ENCODE data around the gene SLC6A4.

SLC6A4 gene

DNA sequence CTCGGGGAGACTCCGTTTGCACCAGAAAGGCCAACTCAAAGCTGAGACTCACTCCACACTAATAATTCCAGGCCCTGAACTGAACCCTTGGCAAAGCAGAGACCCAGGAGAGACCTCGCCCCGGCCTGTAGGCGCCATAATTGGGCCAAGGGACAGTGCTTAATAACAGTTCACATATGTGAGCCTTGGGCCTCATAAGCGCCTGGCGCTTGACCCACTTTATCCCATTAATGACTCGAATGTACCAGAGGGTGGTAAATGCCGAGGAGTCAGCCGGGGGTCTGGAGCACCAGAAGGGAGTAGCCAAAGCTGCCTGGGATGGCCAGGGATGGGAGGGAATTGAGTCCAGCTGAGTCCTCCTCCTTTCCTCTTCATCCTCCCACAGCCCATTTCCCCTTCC lies 24.6 kb downstream of the SLC6A4 start:
- TF ChIP-seq EZH2 (optimal IDR thresholded peaks at IDR 0.05; ENCODE audit: low read depth, low read length) (no peak), EZH2phosphoT487 (IDR thresholded peaks at IDR 0.05; ENCODE audit: low read length) (no peak)
- TF ChIP-seq, protein P1, sequence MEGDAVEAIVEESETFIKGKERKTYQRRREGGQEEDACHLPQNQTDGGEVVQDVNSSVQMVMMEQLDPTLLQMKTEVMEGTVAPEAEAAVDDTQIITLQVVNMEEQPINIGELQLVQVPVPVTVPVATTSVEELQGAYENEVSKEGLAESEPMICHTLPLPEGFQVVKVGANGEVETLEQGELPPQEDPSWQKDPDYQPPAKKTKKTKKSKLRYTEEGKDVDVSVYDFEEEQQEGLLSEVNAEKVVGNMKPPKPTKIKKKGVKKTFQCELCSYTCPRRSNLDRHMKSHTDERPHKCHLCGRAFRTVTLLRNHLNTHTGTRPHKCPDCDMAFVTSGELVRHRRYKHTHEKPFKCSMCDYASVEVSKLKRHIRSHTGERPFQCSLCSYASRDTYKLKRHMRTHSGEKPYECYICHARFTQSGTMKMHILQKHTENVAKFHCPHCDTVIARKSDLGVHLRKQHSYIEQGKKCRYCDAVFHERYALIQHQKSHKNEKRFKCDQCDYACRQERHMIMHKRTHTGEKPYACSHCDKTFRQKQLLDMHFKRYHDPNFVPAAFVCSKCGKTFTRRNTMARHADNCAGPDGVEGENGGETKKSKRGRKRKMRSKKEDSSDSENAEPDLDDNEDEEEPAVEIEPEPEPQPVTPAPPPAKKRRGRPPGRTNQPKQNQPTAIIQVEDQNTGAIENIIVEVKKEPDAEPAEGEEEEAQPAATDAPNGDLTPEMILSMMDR (IDR thresholded peaks at IDR 0.05; ENCODE audit: low read length) = no peak
- Histone ChIP-seq H3K4me1 (ENCODE audit: low read length) (peaks cover 7% of the 10 kb centered on the region; the same call in 1 of the 2 replicates), H3K27me3 (replicated peaks; ENCODE audit: insufficient read depth, low read length) (no peaks in the 10 kb centered on the region), H3K36me3 (replicated peaks; ENCODE audit: insufficient read depth, low read length) (no peaks in the 10 kb centered on the region), H3K9me2 (replicated peaks; ENCODE audit: insufficient read depth, low read length) (no peaks in the 10 kb centered on the region), H3F3A (ENCODE audit: insufficient read depth, low read length) (no peaks in the 10 kb centered on the region), H3K9ac (ENCODE audit: low read length) (no peak overlapping the region), H3K4me2 (ENCODE audit: low read depth, low read length) (no peak overlapping the region), H3K4me3 (ENCODE audit: low read length) (no peak overlapping the region), H3K9me3 (replicated peaks; ENCODE audit: insufficient read depth, low read length) (no peaks in the 10 kb centered on the region), H2AFZ (ENCODE audit: low read length) (no peak overlapping the region), H4K20me1 (ENCODE audit: insufficient read depth, low read length) (no peaks in the 10 kb centered on the region), H3K27ac (ENCODE audit: low read length) (no peak overlapping the region), H3K79me2 (ENCODE audit: low read length) (no peaks in the 10 kb centered on the region)
- no peak for DNase-seq

DNA sequence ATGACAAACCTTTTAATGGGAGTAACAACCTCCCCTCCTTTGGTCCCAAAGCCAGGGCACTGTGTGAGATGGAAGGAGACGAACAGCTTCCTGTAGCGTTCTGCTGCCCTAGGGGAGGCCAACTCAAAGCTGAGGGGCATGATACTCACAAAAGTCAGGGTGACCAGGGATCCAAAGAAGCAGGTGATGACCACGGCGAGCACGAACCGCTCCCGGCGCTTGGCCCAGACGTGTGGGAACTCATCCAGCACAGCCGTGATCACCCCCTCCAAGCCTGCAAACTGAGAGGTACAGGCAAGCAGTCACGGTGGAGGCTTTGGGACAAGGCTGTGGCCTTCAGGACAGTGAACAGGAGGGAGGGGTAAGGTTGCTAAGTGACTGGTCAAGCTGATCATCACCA lies 25.1 kb downstream of the SLC6A4 start:
- Histone ChIP-seq H4K20me1 (ENCODE audit: insufficient read depth, low read length) (no peaks in the 10 kb centered on the region), H3K4me2 (ENCODE audit: low read depth, low read length) (no peak overlapping the region), H3K79me2 (ENCODE audit: low read length) (no peaks in the 10 kb centered on the region), H3K9me3 (replicated peaks; ENCODE audit: insufficient read depth, low read length) (no peaks in the 10 kb centered on the region), H3K9me2 (replicated peaks; ENCODE audit: insufficient read depth, low read length) (no peaks in the 10 kb centered on the region), H3K4me3 (ENCODE audit: low read length) (no peak overlapping the region), H3F3A (ENCODE audit: insufficient read depth, low read length) (no peaks in the 10 kb centered on the region), H3K9ac (ENCODE audit: low read length) (no peak overlapping the region), H3K4me1 (ENCODE audit: low read length) (peaks cover 7% of the 10 kb centered on the region; the same call in 1 of the 2 replicates), H3K27ac (ENCODE audit: low read length) (no peak overlapping the region), H2AFZ (ENCODE audit: low read length) (no peak overlapping the region), H3K36me3 (replicated peaks; ENCODE audit: insufficient read depth, low read length) (no peaks in the 10 kb centered on the region), H3K27me3 (replicated peaks; ENCODE audit: insufficient read depth, low read length) (no peaks in the 10 kb centered on the region)
- TF ChIP-seq EZH2 (optimal IDR thresholded peaks at IDR 0.05; ENCODE audit: low read depth, low read length) (no peak), EZH2phosphoT487 (IDR thresholded peaks at IDR 0.05; ENCODE audit: low read length) (no peak)
- TF ChIP-seq, protein P1 (IDR thresholded peaks at IDR 0.05; ENCODE audit: low read length) = no peak
- no peak for DNase-seq

DNA sequence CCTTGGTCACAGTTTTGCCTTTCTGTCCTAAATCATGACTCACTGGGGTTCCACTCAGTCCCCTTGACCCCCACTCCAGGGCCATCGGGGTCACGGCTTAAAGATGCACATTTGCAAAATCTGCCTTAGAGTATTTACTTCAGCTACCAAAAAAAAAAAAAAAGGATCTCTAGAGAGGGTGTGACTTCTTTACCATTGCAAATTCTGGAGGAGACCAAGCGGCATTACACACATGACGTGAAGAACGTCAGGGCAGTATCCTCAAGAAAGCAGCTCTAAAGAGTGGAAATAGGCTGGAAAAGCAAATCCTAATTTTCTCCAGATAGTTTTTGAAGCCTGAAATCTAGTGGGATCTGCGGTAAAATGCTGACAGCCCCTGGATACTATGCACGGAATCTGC lies 25.6 kb downstream of the SLC6A4 start:
- Histone ChIP-seq H3K79me2 (ENCODE audit: low read length) (no peaks in the 10 kb centered on the region), H3K9me2 (replicated peaks; ENCODE audit: insufficient read depth, low read length) (no peaks in the 10 kb centered on the region), H3K4me3 (ENCODE audit: low read length) (no peak overlapping the region), H3K36me3 (replicated peaks; ENCODE audit: insufficient read depth, low read length) (no peaks in the 10 kb centered on the region), H3F3A (ENCODE audit: insufficient read depth, low read length) (no peaks in the 10 kb centered on the region), H4K20me1 (ENCODE audit: insufficient read depth, low read length) (no peaks in the 10 kb centered on the region), H3K4me2 (ENCODE audit: low read depth, low read length) (no peak overlapping the region), H3K27ac (ENCODE audit: low read length) (no peak overlapping the region), H3K4me1 (ENCODE audit: low read length) (peaks cover 7% of the 10 kb centered on the region; the same call in 1 of the 2 replicates), H3K27me3 (replicated peaks; ENCODE audit: insufficient read depth, low read length) (no peaks in the 10 kb centered on the region), H3K9me3 (replicated peaks; ENCODE audit: insufficient read depth, low read length) (no peaks in the 10 kb centered on the region), H3K9ac (ENCODE audit: low read length) (no peak overlapping the region), H2AFZ (ENCODE audit: low read length) (no peak overlapping the region)
- TF ChIP-seq EZH2phosphoT487 (IDR thresholded peaks at IDR 0.05; ENCODE audit: low read length) = no peak
- TF ChIP-seq EZH2 (optimal IDR thresholded peaks at IDR 0.05; ENCODE audit: low read depth, low read length) = no peak
- TF ChIP-seq, protein P1 (IDR thresholded peaks at IDR 0.05; ENCODE audit: low read length) = no peak
- DNase-seq = no peak

All from MM.1S (cell line).